H9 (cell line): ENCODE data around the gene NCDN. TPM values are rescaled to one million over a fixed set of nuclear protein-coding genes. Genes with fewer than 3 reads are reported as not detected.

ENCODE experiments used
- DNase-seq: peaks from one replicate; pipeline ENCODE4 v3.0.0-alpha.2; 2017
- H2AFZ ChIP-seq: one replicate; pipeline ENCODE4 v1.6.1; 2013; ENCODE audit warnings: mild to moderate bottlenecking, low read length, control low read depth, moderate library complexity
- H2AK5ac ChIP-seq: 2 replicates; pipeline ENCODE4 v1.6.1; 2013; ENCODE audit warnings: low read length, control low read depth, mixed read lengths; ENCODE audit not compliant: insufficient read length
- H2BK120ac ChIP-seq: one replicate; pipeline ENCODE4 v1.6.1; 2013; ENCODE audit warnings: low read depth, mild to moderate bottlenecking, low read length, control low read depth, inconsistent platforms; ENCODE audit not compliant: poor library complexity, severe bottlenecking
- H2BK12ac ChIP-seq: 2 replicates; pipeline ENCODE4 v1.6.1; 2013; ENCODE audit warnings: low read length, control low read depth, mixed read lengths, low read depth; ENCODE audit not compliant: insufficient read length
- H2BK15ac ChIP-seq: 2 replicates; pipeline ENCODE4 v1.6.1; 2013; ENCODE audit warnings: low read depth, low read length, control low read depth
- H2BK20ac ChIP-seq: one replicate; pipeline ENCODE4 v1.6.1; 2013; ENCODE audit warnings: low read depth, mild to moderate bottlenecking, low read length, control low read depth, inconsistent platforms; ENCODE audit not compliant: poor library complexity, severe bottlenecking
- H2BK5ac ChIP-seq: 2 replicates; pipeline ENCODE4 v1.6.1; 2013; ENCODE audit warnings: low read length, control low read depth, mixed read lengths; ENCODE audit not compliant: insufficient read length
- H3K14ac ChIP-seq: 2 replicates; pipeline ENCODE4 v1.6.1; 2013; ENCODE audit warnings: low read length, control low read depth; ENCODE audit not compliant: insufficient read depth
- H3K18ac ChIP-seq: 2 replicates; pipeline ENCODE4 v1.6.1; 2013; ENCODE audit warnings: low read depth, mild to moderate bottlenecking, mixed read lengths, low read length, control low read depth; ENCODE audit not compliant: insufficient read length
- H3K23ac ChIP-seq: 2 replicates; pipeline ENCODE4 v1.6.1; 2013; ENCODE audit warnings: low read length, control low read depth, mixed read lengths, low read depth; ENCODE audit not compliant: insufficient read length
- H3K23me2 ChIP-seq: 2 replicates; pipeline ENCODE4 v1.6.1; 2013; ENCODE audit warnings: low read depth, mild to moderate bottlenecking, mixed read lengths, low read length, control low read depth; ENCODE audit not compliant: insufficient read length, poor library complexity, severe bottlenecking
- H3K27ac ChIP-seq: 2 replicates; pipeline ENCODE4 v1.5.1; 2013; ENCODE audit warnings: low read length, control low read depth, mixed read lengths, low read depth; ENCODE audit not compliant: insufficient read length
- H3K27me3 ChIP-seq: 2 replicates; pipeline ENCODE4 v1.6.1; 2013; ENCODE audit warnings: low read length, control low read depth, inconsistent platforms; ENCODE audit not compliant: insufficient read depth
- H3K4ac ChIP-seq: 2 replicates; pipeline ENCODE4 v1.6.1; 2013; ENCODE audit warnings: low read depth, mild to moderate bottlenecking, control low read depth, inconsistent platforms, low read length, moderate library complexity
- H3K4me1 ChIP-seq: 2 replicates; pipeline ENCODE4 v1.6.1; 2013; ENCODE audit warnings: low read length, control low read depth, inconsistent platforms; ENCODE audit not compliant: insufficient read depth
- H3K4me2 ChIP-seq: 2 replicates; pipeline ENCODE4 v1.6.1; 2013; ENCODE audit warnings: low read length, control low read depth, mixed read lengths; ENCODE audit not compliant: insufficient read length, insufficient read depth
- H3K56ac ChIP-seq: 2 replicates; pipeline ENCODE4 v1.6.1; 2013; ENCODE audit warnings: low read depth, mild to moderate bottlenecking, mixed read lengths, low read length, control low read depth; ENCODE audit not compliant: insufficient read length
- H3K79me1 ChIP-seq: 2 replicates; pipeline ENCODE4 v1.6.1; 2013; ENCODE audit warnings: low read depth, mild to moderate bottlenecking, moderate library complexity, low read length, control low read depth, inconsistent platforms; ENCODE audit not compliant: insufficient read depth, poor library complexity, severe bottlenecking
- H3K79me2 ChIP-seq: 2 replicates; pipeline ENCODE4 v1.6.1; 2013; ENCODE audit warnings: low read length, control low read depth, inconsistent platforms; ENCODE audit not compliant: insufficient read depth
- H3K9ac ChIP-seq: 2 replicates; pipeline ENCODE4 v1.6.1; 2013; ENCODE audit warnings: low read length, control low read depth, mixed read lengths; ENCODE audit not compliant: insufficient read length; ENCODE audit errors: extremely low read depth
- H3K9me3 ChIP-seq: one replicate; pipeline ENCODE4 v1.6.1; 2013; ENCODE audit warnings: low read depth, low read length, inconsistent platforms; ENCODE audit not compliant: control insufficient read depth
- H3T11ph ChIP-seq: one replicate; pipeline ENCODE4 v1.6.1; 2013; ENCODE audit warnings: mild to moderate bottlenecking, low read length, control low read depth, inconsistent platforms
- H4K20me1 ChIP-seq: one replicate; pipeline ENCODE4 v1.6.1; 2013; ENCODE audit not compliant: control insufficient read depth, insufficient read length, insufficient read depth
- H4K5ac ChIP-seq: 2 replicates; pipeline ENCODE4 v1.6.1; 2013; ENCODE audit warnings: low read depth, mild to moderate bottlenecking, mixed read lengths, low read length, control low read depth; ENCODE audit not compliant: insufficient read length
- H4K8ac ChIP-seq: replicated peaks from 2 replicates; pipeline ENCODE4 v1.6.1; 2013; ENCODE audit warnings: low read length, control low read depth, mixed read lengths, low read depth; ENCODE audit not compliant: insufficient read length
- H4K91ac ChIP-seq: 2 replicates; pipeline ENCODE4 v1.6.1; 2013; ENCODE audit warnings: low read depth, mild to moderate bottlenecking, moderate library complexity, mixed read lengths, low read length, control low read depth; ENCODE audit not compliant: insufficient read length
- H3K27ac Mint-ChIP-seq, 3 experiments: 2 replicates in 2 of 3; 3 replicates in 1 of 3; pipeline ENCODE4 v1.8.0; 2020 to 2021; ENCODE audit warnings: mixed read lengths in 3 of 3, mild to moderate bottlenecking in 1 of 3, moderate library complexity in 1 of 3
- H3K27me3 Mint-ChIP-seq: 2 replicates; pipeline ENCODE4 v1.8.0; 2021; ENCODE audit warnings: low read depth, mild to moderate bottlenecking, moderate library complexity, mixed read lengths
- H3K36me3 Mint-ChIP-seq, 3 experiments: 2 replicates in 2 of 3; 3 replicates in 1 of 3; pipeline ENCODE4 v1.8.0; 2020 to 2021; ENCODE audit warnings: low read depth in 3 of 3, mixed read lengths in 3 of 3; ENCODE audit not compliant: insufficient read depth in 1 of 3
- H3K4me1 Mint-ChIP-seq, 2 experiments: 2 replicates each; pipeline ENCODE4 v1.8.0; 2020; ENCODE audit warnings: mixed read lengths in 2 of 2
- H3K4me3 Mint-ChIP-seq, 2 experiments: 2 replicates in 1 of 2; 3 replicates in 1 of 2; pipeline ENCODE4 v1.8.0; 2020 to 2021; ENCODE audit warnings: mild to moderate bottlenecking in 2 of 2, mixed read lengths in 2 of 2, moderate library complexity in 1 of 2
- H3K9me3 Mint-ChIP-seq, 2 experiments: 2 replicates in 1 of 2; 3 replicates in 1 of 2; pipeline ENCODE4 v1.8.0; 2020; ENCODE audit warnings: mild to moderate bottlenecking in 2 of 2, mixed read lengths in 2 of 2, moderate library complexity in 1 of 2
- WGBS: extraction: QIAGEN DNeasy Blood & Tissue Kit; methylation state at CpG from one replicate; pipeline ENCODE4 v1.1.7; 2013; ENCODE audit warnings: missing lambda C conversion rate, low lambda C conversion rate, mixed read lengths; ENCODE audit not compliant: insufficient read length; ENCODE audit errors: extremely low coverage; 5-methylcytosine and 5-hydroxymethylcytosine counted together
- total RNA-seq: library from RNA; stranded (reverse); gene quantifications from 2 replicates; pipeline ENCODE4 v1.2.1, GENCODE V29; 2021
- TF ChIP-seq, protein P1 (sequence below): fragments of 200-600 bp; sonication (generic); conservative IDR thresholded peaks from 3 replicates; pipeline ENCODE4 v1.8.0; 2021; ENCODE audit warnings: antibody characterized with exemption, mild to moderate bottlenecking

NCDN gene
- total RNA-seq, 1 experiment from 2014 or later: 44.2 TPM

- WGBS: no CpG with 5 or more reads among the region's 3 CpGs
- peaks cover 23 to 65% (median 50%) of the 10 kb centered on the region in 3 experiments for H3K36me3 Mint-ChIP-seq
- H2AFZ ChIP-seq: no peak overlapping the region
Measured at GRCh38 chr1:35603468-35603867, 45.9 kb downstream of the NCDN start.

More at GRCh38 chr1:35603468-35603867, 45.9 kb downstream of the NCDN start:
- Histone ChIP-seq H3K4ac (no peak overlapping the region), H4K8ac (no peak overlapping the region), H2BK5ac (no peak overlapping the region), H3K23me2 (no peaks in the 10 kb centered on the region), H3K14ac (no peak overlapping the region), H3K27me3 (no peaks in the 10 kb centered on the region), H2BK20ac (no peak overlapping the region), H3K27ac (no peak overlapping the region), H4K20me1 (no peaks in the 10 kb centered on the region), H2BK120ac (no peak overlapping the region), H2AK5ac (no peak overlapping the region), H3K56ac (no peak overlapping the region), H3K9ac (no peak overlapping the region), H3K79me2 (no peaks in the 10 kb centered on the region), H2BK15ac (no peak overlapping the region), H3T11ph (no peak overlapping the region), H4K91ac (no peak overlapping the region), H3K79me1 (no peaks in the 10 kb centered on the region), H3K18ac (no peak overlapping the region), H4K5ac (no peak overlapping the region), H3K4me1 (no peaks in the 10 kb centered on the region), H3K9me3 (no peaks in the 10 kb centered on the region), H3K23ac (no peak overlapping the region), H2BK12ac (no peak overlapping the region), H3K4me2 (no peak overlapping the region)
- DNase-seq: no peak
- Mint-ChIP-seq H3K4me1 (peaks cover 0 to 10% of the 10 kb centered on the region in 2 experiments; a peak in 2 of 4 replicates), H3K27ac (peak overlapping the region in 2 of 3 experiments; percentile 25 to 64; a peak in 2 of 7 replicates), H3K4me3 (no peak overlapping the region), H3K9me3 (no peaks in the 10 kb centered on the region), H3K27me3 (no peaks in the 10 kb centered on the region)
- TF ChIP-seq, protein P1, sequence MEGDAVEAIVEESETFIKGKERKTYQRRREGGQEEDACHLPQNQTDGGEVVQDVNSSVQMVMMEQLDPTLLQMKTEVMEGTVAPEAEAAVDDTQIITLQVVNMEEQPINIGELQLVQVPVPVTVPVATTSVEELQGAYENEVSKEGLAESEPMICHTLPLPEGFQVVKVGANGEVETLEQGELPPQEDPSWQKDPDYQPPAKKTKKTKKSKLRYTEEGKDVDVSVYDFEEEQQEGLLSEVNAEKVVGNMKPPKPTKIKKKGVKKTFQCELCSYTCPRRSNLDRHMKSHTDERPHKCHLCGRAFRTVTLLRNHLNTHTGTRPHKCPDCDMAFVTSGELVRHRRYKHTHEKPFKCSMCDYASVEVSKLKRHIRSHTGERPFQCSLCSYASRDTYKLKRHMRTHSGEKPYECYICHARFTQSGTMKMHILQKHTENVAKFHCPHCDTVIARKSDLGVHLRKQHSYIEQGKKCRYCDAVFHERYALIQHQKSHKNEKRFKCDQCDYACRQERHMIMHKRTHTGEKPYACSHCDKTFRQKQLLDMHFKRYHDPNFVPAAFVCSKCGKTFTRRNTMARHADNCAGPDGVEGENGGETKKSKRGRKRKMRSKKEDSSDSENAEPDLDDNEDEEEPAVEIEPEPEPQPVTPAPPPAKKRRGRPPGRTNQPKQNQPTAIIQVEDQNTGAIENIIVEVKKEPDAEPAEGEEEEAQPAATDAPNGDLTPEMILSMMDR: no peak
